Tibial nerve (tissue), 4 donors: ENCODE measurements around the gene IGF1R. TPM values are rescaled to one million over a fixed set of nuclear protein-coding genes. Genes with fewer than 3 reads are reported as not detected.

Experiments used
- DNase-seq, 2 donors: peaks; one replicate each; pipeline ENCODE4 v3.0.0-alpha.2; 2019; ENCODE audit warnings: low spot score in 2 of 2
- H3K27ac ChIP-seq, 4 donors: fragments of 200-600 bp; sonication (generic) in 3 of 4; one replicate each; pipeline ENCODE4 v1.5.1; 2017 to 2019; ENCODE audit warnings: mild to moderate bottlenecking in 1 of 4
- H3K27me3 ChIP-seq, 2 donors: fragments of 200-600 bp; sonication (generic) in 1 of 2; one replicate each; pipeline versions ENCODE4 v1.5.1 to v1.6.0; 2017 to 2019
- H3K36me3 ChIP-seq, 3 donors: fragments of 200-600 bp; sonication (generic); one replicate each; pipeline ENCODE4 v1.5.1; 2018 to 2019
- H3K4me1 ChIP-seq, 4 donors: fragments of 200-600 bp; sonication (generic) in 3 of 4; one replicate each; pipeline ENCODE4 v1.5.1; 2017 to 2019
- H3K4me3 ChIP-seq, 4 donors: fragments of 200-600 bp; sonication (generic) in 3 of 4; one replicate each; pipeline ENCODE4 v1.5.1; 2017 to 2019; ENCODE audit warnings: mild to moderate bottlenecking in 1 of 4, moderate library complexity in 1 of 4
- H3K9me3 ChIP-seq, 4 donors: fragments of 200-600 bp; sonication (generic) in 3 of 4; one replicate each; pipeline ENCODE4 v1.5.1; 2017 to 2019
- CTCF ChIP-seq, 5 experiments: fragments of 200-600 bp in 3 of 5; fragments of 450-650 bp in 2 of 5; sonication (generic) in 3 of 5; IDR thresholded peaks; one replicate each; pipeline ENCODE4 v1.5.1; 2016 to 2019; ENCODE audit warnings: antibody characterized with exemption in 5 of 5, mild to moderate bottlenecking in 3 of 5, moderate library complexity in 2 of 5
- EP300 ChIP-seq, 2 donors: sonication (generic); formaldehyde crosslinking; IDR thresholded peaks; one replicate each; pipeline ENCODE4 v1.6.1; 2017; ENCODE audit warnings: antibody characterized with exemption in 2 of 2, mild to moderate bottlenecking in 1 of 2
- POLR2A ChIP-seq, 2 donors: fragments of 450-650 bp; IDR thresholded peaks; one replicate each; pipeline ENCODE4 v1.6.1; 2017; ENCODE audit warnings: antibody characterized with exemption in 2 of 2, mild to moderate bottlenecking in 2 of 2, moderate library complexity in 2 of 2
- WGBS, 2 donors: methylation state at CpG; one replicate each; pipeline ENCODE4 v1.1.5; 2018; 5-methylcytosine and 5-hydroxymethylcytosine counted together
- total RNA-seq, 4 donors: library from RNA; depleted of rRNA; stranded (reverse); fragments of >200 nt; gene quantifications; one replicate each; pipeline ENCODE4 v1.1.0, GENCODE V29; 2016

IGF1R gene
- total RNA-seq, 4 donors from 2014 or later: 82.5 to 164 (median 111) TPM

GRCh38 chr15:98786717-98787116 is 138.4 kb downstream of the IGF1R start:
- Histone ChIP-seq H3K27ac (no peak overlapping the region), H3K4me1 (peaks cover 0 to 54% (median 0%) of the 10 kb centered on the region in 4 donors), H3K36me3 (no peaks in the 10 kb centered on the region), H3K4me3 (no peak overlapping the region), H3K27me3 (no peaks in the 10 kb centered on the region), H3K9me3 (no peaks in the 10 kb centered on the region)
- no peak for DNase-seq
- 91 to 97% methylated on average over 9 of the region's 9 CpGs for WGBS, 2 donors
- no peak for TF ChIP-seq CTCF (IDR thresholded peaks at IDR 0.05)
- no peak for TF ChIP-seq EP300 (IDR thresholded peaks at IDR 0.05)
- no peak for TF ChIP-seq POLR2A (IDR thresholded peaks at IDR 0.05)

GRCh38 chr15:98787194-98787593 is 138.9 kb downstream of the IGF1R start:
- Histone ChIP-seq H3K27ac (no peak overlapping the region), H3K4me1 (peaks cover 0 to 58% (median 0%) of the 10 kb centered on the region in 4 donors), H3K4me3 (no peak overlapping the region), H3K36me3 (no peaks in the 10 kb centered on the region), H3K27me3 (no peaks in the 10 kb centered on the region), H3K9me3 (no peaks in the 10 kb centered on the region)
- no peak for TF ChIP-seq POLR2A (IDR thresholded peaks at IDR 0.05)
- no peak for TF ChIP-seq CTCF (IDR thresholded peaks at IDR 0.05)
- no peak for TF ChIP-seq EP300 (IDR thresholded peaks at IDR 0.05)
- WGBS, 2 donors: 94 to 100% methylated on average over 2 of the region's 2 CpGs
- no peak for DNase-seq

- no peaks in the 10 kb centered on the region for H3K36me3 ChIP-seq
- H3K9me3 ChIP-seq: no peaks in the 10 kb centered on the region
- TF ChIP-seq POLR2A (IDR thresholded peaks at IDR 0.05) (no peak), EP300 (IDR thresholded peaks at IDR 0.05) (no peak), CTCF (IDR thresholded peaks at IDR 0.05) (no peak)
- no peaks in the 10 kb centered on the region for H3K27me3 ChIP-seq
- no peak overlapping the region for H3K27ac ChIP-seq
- DNase-seq: no peak
- WGBS, 2 donors: 62 to 63% methylated on average over 9 of the region's 9 CpGs
- H3K4me3 ChIP-seq: no peak overlapping the region
- peaks cover 0 to 68% (median 7%) of the 10 kb centered on the region in 4 donors for H3K4me1 ChIP-seq
Measured at GRCh38 chr15:98787936-98788757, 139.8 kb downstream of the IGF1R start.

- TF ChIP-seq EP300 (IDR thresholded peaks at IDR 0.05): no peak
- no peak for TF ChIP-seq POLR2A (IDR thresholded peaks at IDR 0.05)
- TF ChIP-seq CTCF (IDR thresholded peaks at IDR 0.05): no peak
Measured at GRCh38 chr15:98789020-98789419, 140.7 kb downstream of the IGF1R start.

GRCh38 chr15:98790270-98790669 is 141.9 kb downstream of the IGF1R start:
- no peak overlapping the region for H3K4me3 ChIP-seq
- DNase-seq: no peak
- peaks cover 0 to 85% (median 8%) of the 10 kb centered on the region in 4 donors for H3K4me1 ChIP-seq
- no peak overlapping the region for H3K27ac ChIP-seq
- no peaks in the 10 kb centered on the region for H3K36me3 ChIP-seq
- TF ChIP-seq EP300 (IDR thresholded peaks at IDR 0.05) (no peak), CTCF (IDR thresholded peaks at IDR 0.05) (no peak), POLR2A (IDR thresholded peaks at IDR 0.05) (no peak)
- no peaks in the 10 kb centered on the region for H3K27me3 ChIP-seq
- 89 to 92% methylated on average over 5 of the region's 5 CpGs for WGBS, 2 donors
- no peaks in the 10 kb centered on the region for H3K9me3 ChIP-seq

More at GRCh38 chr15:98789020-98789419, 140.7 kb downstream of the IGF1R start:
- Histone ChIP-seq H3K4me1 (peaks cover 0 to 76% (median 8%) of the 10 kb centered on the region in 4 donors), H3K9me3 (no peaks in the 10 kb centered on the region), H3K36me3 (no peaks in the 10 kb centered on the region), H3K4me3 (no peak overlapping the region), H3K27ac (no peak overlapping the region), H3K27me3 (no peaks in the 10 kb centered on the region)
- DNase-seq: no peak
- 83 to 84% methylated on average over 4 of the region's 4 CpGs for WGBS, 2 donors
